Osteocyte (in vitro differentiated cells): Measurements from ENCODE around the gene PRPF31. TPM values are rescaled to one million over a fixed set of nuclear protein-coding genes. Genes with fewer than 3 reads are reported as not detected.
A peak's percentile ranks its signal among the peaks of the same experiment; 100 is the strongest.
"Not testable (repeated sequence)": the region's sequence is repeated elsewhere in the genome, so short reads cannot be mapped to it uniquely, and the experiment has no call there.

Experiments
- DNase-seq: peaks from one replicate; pipeline ENCODE4 v3.0.0; 2021; ENCODE audit warnings: mixed read lengths; ENCODE audit not compliant: unreplicated experiment; ENCODE audit errors: extremely low spot score
- H3K27ac Mint-ChIP-seq: one replicate; pipeline ENCODE4 v1.8.0; 2021; ENCODE audit warnings: mild to moderate bottlenecking, mixed read lengths; ENCODE audit not compliant: unreplicated experiment
- H3K27me3 Mint-ChIP-seq: one replicate; pipeline ENCODE4 v1.8.0; 2021; ENCODE audit warnings: mixed read lengths; ENCODE audit not compliant: unreplicated experiment
- H3K36me3 Mint-ChIP-seq: one replicate; pipeline ENCODE4 v1.8.0; 2021; ENCODE audit warnings: mixed read lengths; ENCODE audit not compliant: unreplicated experiment
- H3K4me1 Mint-ChIP-seq: one replicate; pipeline ENCODE4 v1.8.0; 2021; ENCODE audit warnings: mixed read lengths; ENCODE audit not compliant: unreplicated experiment
- H3K4me3 Mint-ChIP-seq: one replicate; pipeline ENCODE4 v1.8.0; 2021; ENCODE audit warnings: mild to moderate bottlenecking, moderate library complexity, mixed read lengths; ENCODE audit not compliant: unreplicated experiment
- H3K9me3 Mint-ChIP-seq: one replicate; pipeline ENCODE4 v1.8.0; 2021; ENCODE audit warnings: mixed read lengths; ENCODE audit not compliant: unreplicated experiment
- total RNA-seq: library from RNA; stranded (reverse); gene quantifications from 2 replicates; pipeline ENCODE4 v1.2.1, GENCODE V29; 2021
- TF ChIP-seq, protein P1 (sequence below): fragments of 200-600 bp; sonication (generic); IDR thresholded peaks from 2 replicates; pipeline ENCODE4 v1.5.0; 2021; ENCODE audit warnings: antibody characterized with exemption, mild to moderate bottlenecking, moderate library complexity

Gene PRPF31
- total RNA-seq, 1 donor from 2014 or later = 68.4 TPM

DNA sequence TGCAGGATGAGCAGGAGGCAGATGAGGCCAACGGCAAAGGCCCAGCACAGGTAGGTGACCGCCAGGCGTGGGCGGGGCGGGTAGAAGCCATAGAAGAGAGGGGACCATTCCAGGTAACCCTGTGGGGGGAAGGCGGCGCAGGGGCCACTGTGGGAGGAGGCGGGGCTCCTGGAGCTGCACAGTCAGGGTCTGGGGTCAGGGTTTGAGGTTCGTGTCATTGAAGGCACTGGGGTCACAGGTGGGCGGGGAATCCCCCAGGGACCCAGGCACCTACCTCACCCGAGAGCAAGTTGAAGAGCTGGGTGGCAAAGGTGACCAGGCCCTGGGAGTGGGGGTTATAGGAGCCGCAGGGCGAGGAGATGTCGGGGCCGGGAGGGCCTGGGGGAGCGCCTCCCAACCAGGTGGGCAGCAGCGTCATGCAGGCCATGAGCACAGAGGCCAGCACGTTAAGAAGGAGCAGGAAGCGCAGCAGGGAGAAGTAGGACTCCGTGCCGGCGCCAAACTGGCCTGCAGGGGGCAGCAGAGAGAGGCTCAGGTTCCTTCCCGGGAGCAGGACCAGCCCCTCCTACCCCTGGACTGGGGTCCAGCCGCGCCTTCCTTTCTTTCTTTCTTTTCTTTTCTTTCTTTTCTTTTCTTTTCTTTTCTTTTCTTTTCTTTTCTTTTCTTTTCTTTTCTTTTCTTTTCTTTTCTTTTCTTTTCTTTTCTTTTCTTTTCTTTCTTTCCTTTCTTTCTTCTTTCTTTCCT lies 52.8 kb downstream of the PRPF31 start:
- H3K4me1 Mint-ChIP-seq = peaks cover 17% of the 10 kb centered on the region
- no peaks in the 10 kb centered on the region for H3K27me3 Mint-ChIP-seq
- TF ChIP-seq, protein P1, sequence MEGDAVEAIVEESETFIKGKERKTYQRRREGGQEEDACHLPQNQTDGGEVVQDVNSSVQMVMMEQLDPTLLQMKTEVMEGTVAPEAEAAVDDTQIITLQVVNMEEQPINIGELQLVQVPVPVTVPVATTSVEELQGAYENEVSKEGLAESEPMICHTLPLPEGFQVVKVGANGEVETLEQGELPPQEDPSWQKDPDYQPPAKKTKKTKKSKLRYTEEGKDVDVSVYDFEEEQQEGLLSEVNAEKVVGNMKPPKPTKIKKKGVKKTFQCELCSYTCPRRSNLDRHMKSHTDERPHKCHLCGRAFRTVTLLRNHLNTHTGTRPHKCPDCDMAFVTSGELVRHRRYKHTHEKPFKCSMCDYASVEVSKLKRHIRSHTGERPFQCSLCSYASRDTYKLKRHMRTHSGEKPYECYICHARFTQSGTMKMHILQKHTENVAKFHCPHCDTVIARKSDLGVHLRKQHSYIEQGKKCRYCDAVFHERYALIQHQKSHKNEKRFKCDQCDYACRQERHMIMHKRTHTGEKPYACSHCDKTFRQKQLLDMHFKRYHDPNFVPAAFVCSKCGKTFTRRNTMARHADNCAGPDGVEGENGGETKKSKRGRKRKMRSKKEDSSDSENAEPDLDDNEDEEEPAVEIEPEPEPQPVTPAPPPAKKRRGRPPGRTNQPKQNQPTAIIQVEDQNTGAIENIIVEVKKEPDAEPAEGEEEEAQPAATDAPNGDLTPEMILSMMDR = peak; percentile 83
- no peak overlapping the region for H3K27ac Mint-ChIP-seq
- peak; percentile 98 for DNase-seq
- H3K36me3 Mint-ChIP-seq = no peaks in the 10 kb centered on the region
- H3K9me3 Mint-ChIP-seq = no peaks in the 10 kb centered on the region
- no peak overlapping the region for H3K4me3 Mint-ChIP-seq

GRCh38 chr19:54169149-54169740 lies 53.7 kb downstream of the PRPF31 start:
- no peaks in the 10 kb centered on the region for H3K27me3 Mint-ChIP-seq
- no peaks in the 10 kb centered on the region for H3K36me3 Mint-ChIP-seq
- TF ChIP-seq, protein P1 = no peak
- no peak for DNase-seq
- H3K4me1 Mint-ChIP-seq = peaks cover 16% of the 10 kb centered on the region
- H3K27ac Mint-ChIP-seq = no peak overlapping the region
- H3K4me3 Mint-ChIP-seq = no peak overlapping the region
- H3K9me3 Mint-ChIP-seq = no peaks in the 10 kb centered on the region

DNA sequence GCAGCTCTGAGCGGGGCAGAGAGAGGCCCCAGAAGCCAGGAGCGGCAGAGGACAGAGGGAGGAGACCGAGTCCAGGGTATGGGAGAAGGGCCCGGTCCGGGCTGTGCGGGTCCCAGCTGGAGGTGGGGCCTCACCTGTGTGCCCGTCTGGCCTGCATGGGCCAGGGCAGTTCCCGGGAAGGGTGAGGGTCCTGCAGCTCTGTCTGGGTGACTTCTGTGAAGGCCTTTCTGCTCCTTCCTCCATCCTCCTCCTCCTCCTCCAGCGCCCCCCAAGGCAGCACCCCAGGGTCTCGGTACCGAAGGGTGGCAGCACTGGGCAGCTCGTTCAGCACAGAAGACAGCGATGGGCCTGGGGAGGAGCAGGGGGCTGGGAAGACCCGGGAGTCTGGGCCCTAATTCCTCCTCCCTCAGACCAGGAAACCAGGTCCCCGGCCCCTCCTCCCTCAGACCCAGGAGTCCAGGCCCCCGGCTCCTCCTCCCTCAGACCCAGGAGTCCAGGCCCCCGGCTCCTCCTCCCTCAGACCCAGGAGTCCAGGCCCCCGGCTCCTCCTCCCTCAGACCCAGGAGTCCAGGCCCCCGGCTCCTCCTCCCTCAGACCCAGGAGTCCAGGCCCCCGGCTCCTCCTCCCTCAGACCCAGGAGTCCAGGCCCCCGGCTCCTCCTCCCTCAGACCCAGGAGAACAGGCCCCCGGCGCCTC lies 56.3 kb downstream of the PRPF31 start:
- not testable (repeated sequence) for DNase-seq, H3K27ac Mint-ChIP-seq, H3K36me3 Mint-ChIP-seq, H3K27me3 Mint-ChIP-seq, H3K4me3 Mint-ChIP-seq, H3K9me3 Mint-ChIP-seq
- H3K4me1 Mint-ChIP-seq = peaks cover 14% of the 10 kb centered on the region

GRCh38 chr19:54172471-54173358 lies 57.2 kb downstream of the PRPF31 start, which contains the start of gene TMC4:
TSS of gene TMC4 (minus strand) at chr19:54173160. CDS start at chr19:54173117, 43 bp downstream.
- H3K9me3 Mint-ChIP-seq = no peaks in the 10 kb centered on the region
- H3K27ac Mint-ChIP-seq = peak within 1 kb of the TSS; percentile 80

GRCh38 chr19:54173359-54173699 lies 57.8 kb downstream of the PRPF31 start:
- no peak overlapping the region for H3K27ac Mint-ChIP-seq
- no peaks in the 10 kb centered on the region for H3K9me3 Mint-ChIP-seq
- TF ChIP-seq, protein P1 = no peak
- no peaks in the 10 kb centered on the region for H3K36me3 Mint-ChIP-seq
- H3K27me3 Mint-ChIP-seq = no peaks in the 10 kb centered on the region
- H3K4me1 Mint-ChIP-seq = peaks cover 13% of the 10 kb centered on the region
- H3K4me3 Mint-ChIP-seq = no peak overlapping the region
- DNase-seq = no peak

More at GRCh38 chr19:54172471-54173358, 57.2 kb downstream of the PRPF31 start, which contains the start of gene TMC4:
- no peaks in the 10 kb centered on the region for H3K36me3 Mint-ChIP-seq
- TF ChIP-seq, protein P1 = no peak
- peak within 1 kb of the TSS; percentile 5 for H3K4me3 Mint-ChIP-seq
- DNase-seq = no peak
- no peaks in the 10 kb centered on the region for H3K27me3 Mint-ChIP-seq
- H3K4me1 Mint-ChIP-seq = peaks cover 14% of the 10 kb centered on the region
